Activated T-helper 1 cell treated with anti-CD3 and anti-CD28 coated beads, Interleukin-2, amount 50 U/mL, for 16 hours (primary cell): ENCODE measurements around the gene ANXA10.
"Not testable (repeated sequence)": the region's sequence is repeated elsewhere in the genome, so short reads cannot be mapped to it uniquely, and the experiment has no call there.

Experiments used
- DNase-seq, 2 donors: peaks; one replicate each; pipeline ENCODE4 v3.0.0-alpha.2; 2020; ENCODE audit warnings: low read depth in 1 of 2, low spot score in 1 of 2

The ANXA10 gene

GRCh38 chr4:168118116-168118655 lies 25.8 kb downstream of the ANXA10 start:
- DNase-seq = no peak

- no peak for DNase-seq
These were observed 26.8 kb downstream of the ANXA10 start for GRCh38 chr4:168119100-168119499.

- DNase-seq = no peak
These were observed 27.6 kb downstream of the ANXA10 start for GRCh38 chr4:168119890-168120289.

- DNase-seq = no peak
These were observed 28.5 kb downstream of the ANXA10 start for GRCh38 chr4:168120811-168121210.

- DNase-seq = no peak
These were observed 31.8 kb downstream of the ANXA10 start for GRCh38 chr4:168124008-168124641.

GRCh38 chr4:168126952-168127351 lies 34.6 kb downstream of the ANXA10 start:
- no peak for DNase-seq

GRCh38 chr4:168128601-168129000 lies 36.3 kb downstream of the ANXA10 start:
- DNase-seq = no peak

GRCh38 chr4:168129046-168129772 lies 36.9 kb downstream of the ANXA10 start:
- no peak for DNase-seq

GRCh38 chr4:168129802-168130201 lies 37.5 kb downstream of the ANXA10 start:
- DNase-seq = no peak

GRCh38 chr4:168131196-168131595 lies 38.9 kb downstream of the ANXA10 start:
- no peak for DNase-seq

- no peak for DNase-seq
These were observed 42.3 kb downstream of the ANXA10 start for GRCh38 chr4:168134651-168135050.

GRCh38 chr4:168135860-168136259 lies 43.5 kb downstream of the ANXA10 start:
- DNase-seq = not testable (repeated sequence)

GRCh38 chr4:168137695-168138094 lies 45.4 kb downstream of the ANXA10 start:
- DNase-seq = not testable (repeated sequence)

- no peak for DNase-seq
These were observed 45.8 kb downstream of the ANXA10 start for GRCh38 chr4:168138143-168138542.

- no peak for DNase-seq
These were observed 47.0 kb downstream of the ANXA10 start for GRCh38 chr4:168139336-168139735.

GRCh38 chr4:168141733-168142132 lies 49.4 kb downstream of the ANXA10 start:
- DNase-seq = no peak

- DNase-seq = no peak
These were observed 51.3 kb downstream of the ANXA10 start for GRCh38 chr4:168143601-168144000.

- DNase-seq = no peak
These were observed 58.2 kb downstream of the ANXA10 start for GRCh38 chr4:168150420-168151050.

- no peak for DNase-seq
These were observed 59.0 kb downstream of the ANXA10 start for GRCh38 chr4:168151327-168151726.

- no peak for DNase-seq
These were observed 60.6 kb downstream of the ANXA10 start for GRCh38 chr4:168152837-168153500.

GRCh38 chr4:168153596-168154440 lies 61.5 kb downstream of the ANXA10 start:
- peak; percentile 16 to 32 for DNase-seq
